Epithelial cell of esophagus (primary cell): ENCODE data around the gene OR13C2.

Experiments
- DNase-seq: peaks from one replicate; pipeline ENCODE4 v3.0.0; 2010; ENCODE audit warnings: low read depth
- H3K4me3 ChIP-seq: 2 replicates; pipeline ENCODE4 v1.5.1; 2011; ENCODE audit warnings: mild to moderate bottlenecking, low read length, control low read depth
- CTCF ChIP-seq: IDR thresholded peaks from 2 replicates; pipeline ENCODE4 v1.5.1; 2011; ENCODE audit warnings: low read depth, mild to moderate bottlenecking, low read length, control low read depth, inconsistent platforms; ENCODE audit not compliant: insufficient read depth; ENCODE audit errors: missing control alignments

The OR13C2 gene

GRCh38 chr9:104577263-104577662, 28.2 kb downstream of the OR13C2 start:
- no peak for TF ChIP-seq CTCF
- no peak overlapping the region for H3K4me3 ChIP-seq
- DNase-seq = no peak

- DNase-seq = no peak
- no peak for TF ChIP-seq CTCF
- no peak overlapping the region for H3K4me3 ChIP-seq
Observed at GRCh38 chr9:104575456-104575855, 30.0 kb downstream of the OR13C2 start.

- no peak for DNase-seq
- TF ChIP-seq CTCF = no peak
- H3K4me3 ChIP-seq = no peak overlapping the region
Observed at GRCh38 chr9:104572612-104573011, 32.8 kb downstream of the OR13C2 start.

GRCh38 chr9:104568868-104569267, 36.6 kb downstream of the OR13C2 start, which contains the start of gene OR13C8:
TSS of gene OR13C8 (plus strand) at chr9:104569168. CDS start at chr9:104569168, 0 bp downstream.
- H3K4me3 ChIP-seq = no peak within 1 kb of the TSS
- no peak for DNase-seq
- no peak for TF ChIP-seq CTCF

- no peak for TF ChIP-seq CTCF
- no peak for DNase-seq
- H3K4me3 ChIP-seq = no peak overlapping the region
Observed at GRCh38 chr9:104564358-104564757, 41.1 kb downstream of the OR13C2 start.

- H3K4me3 ChIP-seq = no peak overlapping the region
- no peak for DNase-seq
- no peak for TF ChIP-seq CTCF
Observed at GRCh38 chr9:104556830-104557634, 48.4 kb downstream of the OR13C2 start.

GRCh38 chr9:104555521-104555920, 49.9 kb downstream of the OR13C2 start:
- no peak for TF ChIP-seq CTCF
- no peak for DNase-seq
- H3K4me3 ChIP-seq = no peak overlapping the region
